Lung (tissue), 12 donors: ENCODE data around the gene CDH24. TPM values are rescaled to one million over a fixed set of nuclear protein-coding genes. Genes with fewer than 3 reads are reported as not detected.

ENCODE experiments used
- ATAC-seq: fragments of 200-7000 bp; cut with Tn5 transposase; one replicate; pipeline ENCODE4 v1.9.1; 2020; ENCODE audit warnings: moderate number of reproducible peaks; ENCODE audit not compliant: insufficient read depth, low FRiP score
- DNase-seq, 3 donors: peaks; one replicate each; pipeline ENCODE4 v3.0.0-alpha.2; 2013 to 2017
- H3K27ac ChIP-seq, 2 donors: one replicate each; pipeline ENCODE4 v1.5.1; 2013; ENCODE audit warnings: mild to moderate bottlenecking in 2 of 2, moderate library complexity in 2 of 2, control low read depth in 1 of 2, inconsistent platforms in 1 of 2, low read depth in 1 of 2, low read length in 1 of 2
- H3K27me3 ChIP-seq, 3 donors: one replicate each; pipeline ENCODE4 v1.5.1; 2013; ENCODE audit warnings: low read length in 2 of 3; ENCODE audit not compliant: control insufficient read depth in 3 of 3, insufficient read depth in 3 of 3
- H3K36me3 ChIP-seq, 4 donors: one replicate each; pipeline ENCODE4 v1.5.1; 2013; ENCODE audit warnings: low read length in 4 of 4, mild to moderate bottlenecking in 1 of 4, moderate library complexity in 1 of 4; ENCODE audit not compliant: control insufficient read depth in 4 of 4, insufficient read depth in 4 of 4
- H3K4me1 ChIP-seq, 5 donors: one replicate each; pipeline ENCODE4 v1.5.1; 2013; ENCODE audit warnings: low read length in 5 of 5, mild to moderate bottlenecking in 2 of 5, moderate library complexity in 1 of 5; ENCODE audit not compliant: control insufficient read depth in 5 of 5, insufficient read depth in 5 of 5
- H3K4me3 ChIP-seq: one replicate; pipeline ENCODE4 v1.5.1; 2013; ENCODE audit warnings: mild to moderate bottlenecking, control low read depth, moderate library complexity
- H3K9ac ChIP-seq, 2 donors: one replicate each; pipeline ENCODE4 v1.5.1; 2013; ENCODE audit warnings: low read length in 2 of 2, control low read depth in 1 of 2; ENCODE audit not compliant: insufficient read depth in 1 of 2
- H3K9me3 ChIP-seq, 4 donors: one replicate each; pipeline ENCODE4 v1.5.1; 2013; ENCODE audit warnings: low read length in 3 of 4, mild to moderate bottlenecking in 1 of 4, moderate library complexity in 1 of 4; ENCODE audit not compliant: control insufficient read depth in 4 of 4, insufficient read depth in 3 of 4
- WGBS, 2 donors: extraction: QIAGEN DNeasy Blood & Tissue Kit; methylation state at CpG; one replicate each; pipeline ENCODE4 v1.1.7; 2013; 5-methylcytosine and 5-hydroxymethylcytosine counted together
- polyA plus RNA-seq, 2 donors: library from polyadenylated mRNA; stranded (reverse); fragments of 200-250 nt; gene quantifications; one replicate each; pipeline ENCODE4 v1.2.1, GENCODE V29; 2013
- total RNA-seq, 2 donors: library from RNA; depleted of rRNA in 1 of 2; stranded (reverse); fragments of >200 nt in 1 of 2; gene quantifications; one replicate each; pipeline ENCODE4 v1.2.1, GENCODE V29; 2014 to 2021
- TF ChIP-seq, protein P1 (sequence below): IDR thresholded peaks from 2 replicates; pipeline ENCODE4 v1.5.1; 2012; ENCODE audit warnings: mild to moderate bottlenecking; ENCODE audit errors: control extremely low read depth, extremely low read depth
- donor health status: control.
- donor health status: control.
- donor health status: Bipolar disorder and iron deficiency.
- donor health status: healthy.
- donor health status: DM: yes; HTN: yes; CAD: no.

CDH24 gene
- total and polyA plus RNA-seq, 4 donors = 2.0 to 4.8 (median 4.4) TPM

DNA sequence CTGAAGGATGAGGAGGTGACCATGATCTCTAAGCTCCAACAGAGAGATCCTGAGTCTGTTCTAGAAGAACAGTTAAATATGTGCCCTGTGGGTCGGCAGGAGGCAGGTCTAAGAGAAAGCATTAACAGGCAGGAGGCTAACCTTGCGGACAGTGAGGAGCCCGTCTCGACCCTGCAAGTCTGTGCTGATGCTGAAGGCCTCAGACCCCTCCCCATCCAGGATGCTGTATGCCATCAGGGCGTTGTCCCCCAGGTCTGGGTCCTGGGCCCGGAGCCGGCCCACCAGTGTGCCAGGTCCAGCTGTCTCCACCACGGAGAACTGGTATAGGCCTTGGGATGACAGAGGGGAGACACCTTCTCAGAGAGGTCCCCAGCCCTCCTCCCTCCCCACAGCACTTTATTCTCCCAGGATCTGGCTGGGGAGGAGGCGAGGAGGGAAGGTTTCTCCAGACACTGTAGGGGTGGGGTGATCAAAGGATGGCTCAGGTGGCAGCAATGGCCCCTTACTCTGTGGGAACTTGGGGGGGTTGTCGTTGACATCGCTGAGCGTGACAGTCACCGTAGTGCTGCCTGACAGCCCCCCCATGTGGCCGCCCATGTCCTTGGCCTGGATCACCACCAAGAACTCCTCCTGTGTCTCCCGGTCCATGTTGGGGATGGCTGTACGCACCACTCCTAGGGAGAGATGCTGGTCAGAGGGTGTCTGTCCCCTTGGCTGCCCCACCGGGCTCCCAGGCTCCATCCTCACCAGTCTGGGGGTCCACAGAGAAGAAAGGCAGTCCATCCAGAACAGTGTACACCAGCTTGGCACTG lies 3.1 kb downstream of the CDH24 start:
- Histone ChIP-seq H3K4me1 (peaks cover 0 to 18% (median 0%) of the 10 kb centered on the region in 5 donors), H3K9ac (no peak overlapping the region), H3K9me3 (no peaks in the 10 kb centered on the region), H3K4me3 (no peak overlapping the region), H3K27me3 (no peaks in the 10 kb centered on the region), H3K36me3 (peaks cover 0 to 7% (median 5%) of the 10 kb centered on the region in 4 donors), H3K27ac (no peak overlapping the region)
- TF ChIP-seq, protein P1, sequence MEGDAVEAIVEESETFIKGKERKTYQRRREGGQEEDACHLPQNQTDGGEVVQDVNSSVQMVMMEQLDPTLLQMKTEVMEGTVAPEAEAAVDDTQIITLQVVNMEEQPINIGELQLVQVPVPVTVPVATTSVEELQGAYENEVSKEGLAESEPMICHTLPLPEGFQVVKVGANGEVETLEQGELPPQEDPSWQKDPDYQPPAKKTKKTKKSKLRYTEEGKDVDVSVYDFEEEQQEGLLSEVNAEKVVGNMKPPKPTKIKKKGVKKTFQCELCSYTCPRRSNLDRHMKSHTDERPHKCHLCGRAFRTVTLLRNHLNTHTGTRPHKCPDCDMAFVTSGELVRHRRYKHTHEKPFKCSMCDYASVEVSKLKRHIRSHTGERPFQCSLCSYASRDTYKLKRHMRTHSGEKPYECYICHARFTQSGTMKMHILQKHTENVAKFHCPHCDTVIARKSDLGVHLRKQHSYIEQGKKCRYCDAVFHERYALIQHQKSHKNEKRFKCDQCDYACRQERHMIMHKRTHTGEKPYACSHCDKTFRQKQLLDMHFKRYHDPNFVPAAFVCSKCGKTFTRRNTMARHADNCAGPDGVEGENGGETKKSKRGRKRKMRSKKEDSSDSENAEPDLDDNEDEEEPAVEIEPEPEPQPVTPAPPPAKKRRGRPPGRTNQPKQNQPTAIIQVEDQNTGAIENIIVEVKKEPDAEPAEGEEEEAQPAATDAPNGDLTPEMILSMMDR = no peak
- ATAC-seq (no peak), DNase-seq (no peak)
- 73 to 77% methylated on average over 17 of the region's 17 CpGs for WGBS, 2 donors

DNA sequence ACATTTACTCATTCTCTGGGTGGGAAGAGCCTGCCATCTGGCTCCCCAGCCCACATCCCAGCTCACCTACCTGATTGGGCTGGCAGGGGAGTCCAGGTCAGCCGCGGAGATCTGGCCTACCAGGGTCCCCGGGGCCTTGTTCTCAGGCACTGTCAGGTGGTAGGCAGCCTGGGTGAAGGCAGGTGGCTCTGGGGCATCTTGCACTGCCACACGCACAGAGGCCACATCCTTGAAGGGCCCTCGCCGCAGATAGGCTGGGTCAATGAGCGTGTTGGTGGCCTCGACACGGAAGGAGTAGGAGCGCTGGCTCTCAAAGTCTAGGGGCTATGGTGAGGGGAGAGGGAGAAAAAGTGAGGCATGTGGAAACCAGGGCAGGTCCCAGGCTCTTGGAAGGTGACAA lies 3.9 kb downstream of the CDH24 start:
- ATAC-seq (no peak), DNase-seq (no peak)
- Histone ChIP-seq H3K27me3 (no peaks in the 10 kb centered on the region), H3K36me3 (peaks cover 0 to 6% (median under 1%) of the 10 kb centered on the region in 4 donors), H3K9ac (no peak overlapping the region), H3K4me3 (no peak overlapping the region), H3K4me1 (peaks cover 0 to 18% (median 0%) of the 10 kb centered on the region in 5 donors), H3K9me3 (no peaks in the 10 kb centered on the region), H3K27ac (no peak overlapping the region)
- TF ChIP-seq, protein P1 = no peak
- WGBS, 2 donors = 97 to 98% methylated on average over 10 of the region's 10 CpGs

DNA sequence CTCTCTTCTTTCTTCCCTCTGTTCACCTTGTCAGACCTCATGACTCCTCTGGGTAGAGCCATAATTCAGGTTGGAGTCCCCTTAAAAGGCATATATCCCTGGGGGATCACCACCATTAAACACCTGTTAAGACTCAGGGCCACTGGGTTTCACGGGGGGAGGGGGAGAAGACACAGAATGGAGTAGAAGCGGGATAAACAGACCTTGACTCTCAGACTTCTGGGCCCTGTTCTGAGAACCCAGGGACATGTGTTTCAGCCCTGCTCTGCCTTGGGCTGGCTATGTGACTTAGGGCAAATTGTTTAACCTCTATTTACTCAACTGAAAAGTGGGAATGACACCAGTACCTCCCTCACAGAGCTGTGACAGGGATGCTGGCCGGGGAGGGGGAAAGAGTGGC lies 4.6 kb downstream of the CDH24 start:
- no peak overlapping the region for H3K9ac ChIP-seq
- no peaks in the 10 kb centered on the region for H3K9me3 ChIP-seq
- TF ChIP-seq, protein P1 = no peak
- H3K36me3 ChIP-seq = peaks cover 0 to 6% (median under 1%) of the 10 kb centered on the region in 4 donors
- no peaks in the 10 kb centered on the region for H3K27me3 ChIP-seq
- ATAC-seq (no peak), DNase-seq (no peak)
- WGBS, 2 donors = 81 to 85% methylated on average over 3 of the region's 3 CpGs
- H3K4me3 ChIP-seq = no peak overlapping the region
- no peak overlapping the region for H3K27ac ChIP-seq
- peaks cover 0 to 18% (median 0%) of the 10 kb centered on the region in 5 donors for H3K4me1 ChIP-seq
